ENCODE results near the gene ARAP1.

The ARAP1 gene

GRCh38 chr11:72706579-72706978 lies 45.6 kb downstream of the ARAP1 start:
- POLR2A ChIA-PET: no interaction called here
- no peak for DNase-seq (ENCODE audit: extremely low spot score)
- CTCF ChIA-PET: interaction anchor here (1.6 kb wide), 1 partner anchor 12 kb away, joined by 3 read pairs; no protein-coding TSS in a partner anchor
- no peak for TF ChIP-seq CTCF (IDR thresholded peaks at IDR 0.05; ENCODE audit: control extremely low read depth, extremely low read depth, low read depth, missing control alignments)

GRCh38 chr11:72705442-72706365 lies 46.5 kb downstream of the ARAP1 start:
- no peak for TF ChIP-seq CTCF (IDR thresholded peaks at IDR 0.05; ENCODE audit: control extremely low read depth, extremely low read depth, low read depth, missing control alignments)
- POLR2A ChIA-PET: no interaction called here
- no peak for DNase-seq (ENCODE audit: extremely low spot score)
- CTCF ChIA-PET: no interaction called here

- no peak for TF ChIP-seq CTCF (IDR thresholded peaks at IDR 0.05; ENCODE audit: control extremely low read depth, extremely low read depth, low read depth, missing control alignments)
- no peak for DNase-seq (ENCODE audit: extremely low spot score)
- POLR2A ChIA-PET: no interaction called here
- CTCF ChIA-PET: interaction anchor here (1.0 kb wide), 1 partner anchor 21 kb away, joined by 3 read pairs; no protein-coding TSS in a partner anchor
Measured at GRCh38 chr11:72704783-72705265, 47.4 kb downstream of the ARAP1 start.

- POLR2A ChIA-PET: interaction anchor here (0.7 kb wide), 1 partner anchor 22 kb away, joined by 3 read pairs; no protein-coding TSS in a partner anchor
- CTCF ChIA-PET: interaction anchor here (1.0 to 1.6 kb wide), 3 partner anchors 20 to 474 kb away, joined by 3 to 5 read pairs (median 3); no protein-coding TSS in a partner anchor
- no peak for DNase-seq (ENCODE audit: extremely low spot score)
- TF ChIP-seq CTCF (IDR thresholded peaks at IDR 0.05; ENCODE audit: control extremely low read depth, extremely low read depth, low read depth, missing control alignments): no peak
Measured at GRCh38 chr11:72704028-72704782, 48.0 kb downstream of the ARAP1 start.

GRCh38 chr11:72703267-72704008 lies 48.8 kb downstream of the ARAP1 start:
- TF ChIP-seq CTCF (IDR thresholded peaks at IDR 0.05; ENCODE audit: control extremely low read depth, extremely low read depth, low read depth, missing control alignments): no peak
- no peak for DNase-seq (ENCODE audit: extremely low spot score)
- POLR2A ChIA-PET: interaction anchor here (0.7 kb wide), 1 partner anchor 23 kb away, joined by 3 read pairs; no protein-coding TSS in a partner anchor
- CTCF ChIA-PET: interaction anchor here (0.6 to 1.6 kb wide), 6 partner anchors 19 to 533 kb away, joined by 3 to 6 read pairs (median 3); no protein-coding TSS in a partner anchor

All from GM10248 (cell line).